Measurements from ENCODE around the gene ZNF276. TPM values are rescaled to one million over a fixed set of nuclear protein-coding genes. Genes with fewer than 3 reads are reported as not detected.
A peak's percentile ranks its signal among the peaks of the same experiment; 100 is the strongest.

The ZNF276 gene
- polyA plus RNA-seq, 3 donors: 2.2 to 54.5 (median 3.2) TPM

DNA sequence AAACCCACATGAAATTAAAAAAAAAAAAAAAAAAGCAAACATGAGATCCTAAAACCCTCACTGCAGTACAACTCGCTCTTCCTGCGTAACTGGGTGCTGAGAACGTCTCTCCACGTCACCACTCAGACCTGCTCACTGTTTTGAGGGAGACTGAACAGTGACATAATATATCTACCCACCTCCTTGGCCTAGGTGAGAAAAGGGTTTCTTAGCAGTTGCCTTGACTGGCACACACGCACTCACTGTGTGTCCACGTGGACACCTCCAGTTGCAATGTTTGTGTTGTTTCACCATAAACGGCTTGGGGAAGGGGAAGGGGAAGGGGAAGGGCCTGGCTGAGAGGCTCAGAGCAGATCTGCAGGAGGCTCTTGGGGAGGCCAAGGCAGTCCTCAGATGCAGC, 63.1 kb downstream of the ZNF276 start:
- Mint-ChIP-seq H3K4me1 (no peaks in the 10 kb centered on the region), H3K36me3 (peaks cover 31 to 79% of the 10 kb centered on the region in 2 donors), H3K27me3 (ENCODE audit: low read depth in 3 of 3) (peaks cover 0 to 1% (median 0%) of the 10 kb centered on the region in 3 donors), H3K9me3 (no peaks in the 10 kb centered on the region), H3K27ac (peak overlapping the region in 1 of 7 donors; percentile 44), H3K4me3 (no peak overlapping the region)
- Histone ChIP-seq H4K20me1 (ENCODE audit: insufficient read depth, low read length) (no peaks in the 10 kb centered on the region), H3K4me3 (replicated peaks in 1 of 3; ENCODE audit: low read depth in 2 of 3, low read length in 3 of 3) (no peak overlapping the region), H3K27me3 (ENCODE audit: control insufficient read depth in 2 of 2, insufficient read depth in 2 of 2, low read length in 2 of 2) (no peaks in the 10 kb centered on the region), H3K79me2 (ENCODE audit: insufficient read depth, low read length) (no peaks in the 10 kb centered on the region), H3K9me3 (replicated peaks in 1 of 2; ENCODE audit: control insufficient read depth in 1 of 2, insufficient read depth in 1 of 2, low read length in 2 of 2) (no peaks in the 10 kb centered on the region), H3K36me3 (replicated peaks in 1 of 2; ENCODE audit: control insufficient read depth in 1 of 2, insufficient read depth in 2 of 2, low read length in 2 of 2) (peaks cover 16 to 48% of the 10 kb centered on the region in 2 donors), H3K9ac (ENCODE audit: insufficient read depth, low read length, poor library complexity, severe bottlenecking) (no peak overlapping the region), H2AFZ (ENCODE audit: insufficient read depth, low read depth, low read length, poor library complexity, severe bottlenecking) (no peak overlapping the region), H3K4me2 (replicated peaks; ENCODE audit: extremely low read depth, low read length, poor library complexity, severe bottlenecking) (no peak overlapping the region), H3K4me1 (ENCODE audit: control insufficient read depth in 1 of 2, insufficient read depth in 2 of 2, low read length in 2 of 2) (no peaks in the 10 kb centered on the region), H3K27ac (ENCODE audit: low read depth in 1 of 2, low read length in 2 of 2) (peak overlapping the region in 1 of 2 donors; percentile 14)
- intact Hi-C loops (cut with micrococcal nuclease): no loop called here
- no peak for DNase-seq
- WGBS (ENCODE audit: insufficient coverage): 37% methylated on average over 2 of the region's 7 CpGs
- TF ChIP-seq, protein P1, sequence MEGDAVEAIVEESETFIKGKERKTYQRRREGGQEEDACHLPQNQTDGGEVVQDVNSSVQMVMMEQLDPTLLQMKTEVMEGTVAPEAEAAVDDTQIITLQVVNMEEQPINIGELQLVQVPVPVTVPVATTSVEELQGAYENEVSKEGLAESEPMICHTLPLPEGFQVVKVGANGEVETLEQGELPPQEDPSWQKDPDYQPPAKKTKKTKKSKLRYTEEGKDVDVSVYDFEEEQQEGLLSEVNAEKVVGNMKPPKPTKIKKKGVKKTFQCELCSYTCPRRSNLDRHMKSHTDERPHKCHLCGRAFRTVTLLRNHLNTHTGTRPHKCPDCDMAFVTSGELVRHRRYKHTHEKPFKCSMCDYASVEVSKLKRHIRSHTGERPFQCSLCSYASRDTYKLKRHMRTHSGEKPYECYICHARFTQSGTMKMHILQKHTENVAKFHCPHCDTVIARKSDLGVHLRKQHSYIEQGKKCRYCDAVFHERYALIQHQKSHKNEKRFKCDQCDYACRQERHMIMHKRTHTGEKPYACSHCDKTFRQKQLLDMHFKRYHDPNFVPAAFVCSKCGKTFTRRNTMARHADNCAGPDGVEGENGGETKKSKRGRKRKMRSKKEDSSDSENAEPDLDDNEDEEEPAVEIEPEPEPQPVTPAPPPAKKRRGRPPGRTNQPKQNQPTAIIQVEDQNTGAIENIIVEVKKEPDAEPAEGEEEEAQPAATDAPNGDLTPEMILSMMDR (IDR thresholded peaks at IDR 0.05): no peak

DNA sequence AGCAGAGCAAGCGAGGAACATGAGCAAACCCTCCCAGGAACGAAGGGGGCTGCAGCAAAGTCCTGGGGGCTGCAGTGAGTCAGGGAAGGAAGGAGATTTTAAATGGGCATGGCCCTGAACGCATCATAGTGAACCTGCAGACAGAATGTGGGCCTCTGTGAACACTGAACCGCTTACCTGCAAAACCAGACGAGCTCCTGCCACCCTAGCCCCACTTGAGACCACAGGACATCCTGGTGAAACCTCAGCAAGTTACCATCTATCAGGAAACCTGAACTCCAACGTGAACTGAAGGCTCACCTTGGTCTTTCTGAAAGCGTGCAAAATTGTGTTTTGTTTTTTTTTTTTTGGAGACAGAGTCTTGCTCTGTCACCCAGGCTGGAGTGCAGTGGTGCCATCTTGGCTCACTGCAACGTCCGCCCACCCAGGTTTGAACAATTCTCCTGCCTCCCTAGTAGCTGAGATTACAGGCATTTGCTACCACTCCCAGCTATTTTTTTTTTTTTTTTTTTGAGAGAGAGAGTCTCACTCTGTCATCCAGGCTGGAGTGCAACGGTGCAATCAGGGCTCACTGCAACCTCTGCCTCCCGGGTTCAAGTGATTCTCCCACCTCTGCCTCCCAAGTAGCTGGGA, 64.3 kb downstream of the ZNF276 start:
- H3K27me3 Mint-ChIP-seq (ENCODE audit: low read depth in 3 of 3): peaks cover 0 to 1% (median 0%) of the 10 kb centered on the region in 3 donors
- 96% methylated on average over 3 of the region's 11 CpGs for WGBS (ENCODE audit: insufficient coverage)
- intact Hi-C loops (cut with micrococcal nuclease): no loop called here
- peaks cover 10 to 41% of the 10 kb centered on the region in 2 donors for H3K36me3 ChIP-seq (replicated peaks in 1 of 2; ENCODE audit: control insufficient read depth in 1 of 2, insufficient read depth in 2 of 2, low read length in 2 of 2)
- no peak overlapping the region for H2AFZ ChIP-seq (ENCODE audit: insufficient read depth, low read depth, low read length, poor library complexity, severe bottlenecking)
- no peaks in the 10 kb centered on the region for H3K27me3 ChIP-seq (ENCODE audit: control insufficient read depth in 2 of 2, insufficient read depth in 2 of 2, low read length in 2 of 2)
- no peak overlapping the region for H3K4me3 ChIP-seq (replicated peaks in 1 of 3; ENCODE audit: low read depth in 2 of 3, low read length in 3 of 3)
- H4K20me1 ChIP-seq (ENCODE audit: insufficient read depth, low read length): no peaks in the 10 kb centered on the region
- H3K9me3 Mint-ChIP-seq: peaks cover 0 to 2% (median 0%) of the 10 kb centered on the region in 7 donors
- H3K27ac Mint-ChIP-seq: peak overlapping the region in 1 of 7 donors; percentile 52
- H3K9me3 ChIP-seq (replicated peaks in 1 of 2; ENCODE audit: control insufficient read depth in 1 of 2, insufficient read depth in 1 of 2, low read length in 2 of 2): no peaks in the 10 kb centered on the region
- H3K4me1 Mint-ChIP-seq: no peaks in the 10 kb centered on the region
- no peaks in the 10 kb centered on the region for H3K4me1 ChIP-seq (ENCODE audit: control insufficient read depth in 1 of 2, insufficient read depth in 2 of 2, low read length in 2 of 2)
- no peak overlapping the region for H3K27ac ChIP-seq (ENCODE audit: low read depth in 1 of 2, low read length in 2 of 2)
- no peak overlapping the region for H3K4me3 Mint-ChIP-seq
- H3K9ac ChIP-seq (ENCODE audit: insufficient read depth, low read length, poor library complexity, severe bottlenecking): no peak overlapping the region
- TF ChIP-seq, protein P1 (IDR thresholded peaks at IDR 0.05): no peak
- H3K4me2 ChIP-seq (replicated peaks; ENCODE audit: extremely low read depth, low read length, poor library complexity, severe bottlenecking): no peak overlapping the region
- no peaks in the 10 kb centered on the region for H3K79me2 ChIP-seq (ENCODE audit: insufficient read depth, low read length)
- H3K36me3 Mint-ChIP-seq: peaks cover 25 to 73% of the 10 kb centered on the region in 2 donors
- DNase-seq: no peak

Measured in CD14-positive monocyte (primary cell).